HepG2 (cell line): ENCODE measurements around the gene C1R. TPM values are rescaled to one million over a fixed set of nuclear protein-coding genes. Genes with fewer than 3 reads are reported as not detected.

ENCODE experiments used
- ATRX ChIP-seq: sonication (generic); formaldehyde crosslinking; IDR thresholded peaks from 2 replicates; pipeline ENCODE4 v1.4.0; 2020; ENCODE audit warnings: missing genetic modification reagents, borderline replicate concordance
- ELF3 ChIP-seq: IDR thresholded peaks from 2 replicates; pipeline ENCODE4 v1.6.1; 2016; ENCODE audit warnings: missing genetic modification reagents, missing compliant biosample characterization
- JUND ChIP-seq: sonication (generic); formaldehyde crosslinking; IDR thresholded peaks from 2 replicates; pipeline ENCODE4 v1.8.0; 2022; ENCODE audit warnings: mild to moderate bottlenecking, missing genetic modification reagents
- NFYB ChIP-seq: sonication (generic); formaldehyde crosslinking; IDR thresholded peaks from 2 replicates; pipeline ENCODE4 v1.4.0; 2020; ENCODE audit warnings: missing genetic modification reagents
- NR3C1 ChIP-seq: sonication (generic); formaldehyde crosslinking; IDR thresholded peaks from 2 replicates; pipeline ENCODE4 v1.4.0; 2020; ENCODE audit warnings: missing genetic modification reagents
- RBAK ChIP-seq: sonication (generic); formaldehyde crosslinking; IDR thresholded peaks from 2 replicates; pipeline ENCODE4 v1.5.1; 2020; ENCODE audit warnings: mild to moderate bottlenecking, missing genetic modification reagents
- REXO4 ChIP-seq: sonication (generic); formaldehyde crosslinking; IDR thresholded peaks from 2 replicates; pipeline ENCODE4 v1.8.0; 2022; ENCODE audit warnings: missing genetic modification reagents, mild to moderate bottlenecking, borderline replicate concordance
- TCF7 ChIP-seq: sonication (generic); IDR thresholded peaks from 2 replicates; pipeline ENCODE4 v1.6.1; 2016; ENCODE audit warnings: antibody characterized with exemption, low read depth
- U2AF1 ChIP-seq: fragments of 200-400 bp; formaldehyde crosslinking; optimal IDR thresholded peaks from 2 replicates; pipeline ENCODE3; 2017; ENCODE audit warnings: mild to moderate bottlenecking, low read depth, low read length
- ZFP36L1 ChIP-seq: sonication (generic); formaldehyde crosslinking; IDR thresholded peaks from 2 replicates; pipeline ENCODE4 v1.8.0; 2022; ENCODE audit warnings: mild to moderate bottlenecking, missing genetic modification reagents, moderate library complexity
- ZNF224 ChIP-seq: sonication (generic); formaldehyde crosslinking; IDR thresholded peaks from 2 replicates; pipeline ENCODE4 v1.5.0; 2020; ENCODE audit warnings: mild to moderate bottlenecking, missing genetic modification reagents
- ZNF460 ChIP-seq: sonication (generic); formaldehyde crosslinking; IDR thresholded peaks from 2 replicates; pipeline ENCODE4 v1.5.1; 2020; ENCODE audit warnings: missing genetic modification reagents, mild to moderate bottlenecking, borderline replicate concordance
- ZNF589 ChIP-seq: sonication (generic); formaldehyde crosslinking; conservative IDR thresholded peaks from 2 replicates; pipeline ENCODE4 v1.8.0; 2022; ENCODE audit warnings: mild to moderate bottlenecking, moderate library complexity, missing genetic modification reagents
- ZNF746 ChIP-seq: sonication (generic); formaldehyde crosslinking; IDR thresholded peaks from 2 replicates; pipeline ENCODE4 v1.8.0; 2022; ENCODE audit warnings: mild to moderate bottlenecking, missing genetic modification reagents
- polyA plus RNA-seq, 8 experiments: library from polyadenylated mRNA; depleted of rRNA in 3 of 8; stranded (reverse) in 7 of 8; unstranded in 1 of 8; fragments of >200 nt; fragmentation: Illumina TruSeq in 4 of 8; extraction: Trizol in 4 of 8; gene quantifications; 2 replicates each; pipeline versions ENCODE4 v1.2.1 to v1.2.3, GENCODE V29; 2011 to 2016; ENCODE audit warnings: low read depth in 4 of 8, missing spikeins in 1 of 8, mixed read lengths in 1 of 8; ENCODE audit not compliant: insufficient read depth in 1 of 8
- total RNA-seq, 5 experiments: library from RNA; depleted of rRNA; stranded (reverse); fragments of >200 nt; fragmentation: Illumina TruSeq; extraction: Trizol; gene quantifications; 2 replicates each; pipeline ENCODE4 v1.2.3, GENCODE V29; 2016; ENCODE audit warnings: low read depth in 1 of 5
- TF ChIP-seq, protein P1 (sequence below): sonication (generic); formaldehyde crosslinking; conservative IDR thresholded peaks from 2 replicates; pipeline ENCODE4 v1.4.0; 2020; ENCODE audit warnings: mild to moderate bottlenecking, missing genetic modification reagents, moderate library complexity
- TF ChIP-seq, protein P2 (sequence below): sonication (generic); formaldehyde crosslinking; conservative IDR thresholded peaks from 2 replicates; pipeline ENCODE4 v1.8.0; 2022; ENCODE audit warnings: missing genetic modification reagents
- TF ChIP-seq, protein P3 (sequence below): sonication (generic); formaldehyde crosslinking; IDR thresholded peaks from 2 replicates; pipeline ENCODE4 v1.4.0; 2020; ENCODE audit warnings: missing genetic modification reagents, mild to moderate bottlenecking, borderline replicate concordance
- TF ChIP-seq, protein P4 (sequence below): IDR thresholded peaks from 2 replicates; pipeline ENCODE4 v1.6.1; 2018; ENCODE audit warnings: missing genetic modification reagents
- TF ChIP-seq, protein P5 (sequence below): IDR thresholded peaks from 2 replicates; pipeline ENCODE4 v1.6.1; 2016
- TF ChIP-seq, protein P6 (sequence below): sonication (generic); formaldehyde crosslinking; IDR thresholded peaks from 2 replicates; pipeline ENCODE4 v1.4.0; 2020; ENCODE audit warnings: missing genetic modification reagents

C1R gene
- total and polyA plus RNA-seq, 2 of the 13 experiments (the other 11 are each of a cell fraction or from before 2014, with no cell fraction given) = 3.5 to 6.5 TPM

DNA sequence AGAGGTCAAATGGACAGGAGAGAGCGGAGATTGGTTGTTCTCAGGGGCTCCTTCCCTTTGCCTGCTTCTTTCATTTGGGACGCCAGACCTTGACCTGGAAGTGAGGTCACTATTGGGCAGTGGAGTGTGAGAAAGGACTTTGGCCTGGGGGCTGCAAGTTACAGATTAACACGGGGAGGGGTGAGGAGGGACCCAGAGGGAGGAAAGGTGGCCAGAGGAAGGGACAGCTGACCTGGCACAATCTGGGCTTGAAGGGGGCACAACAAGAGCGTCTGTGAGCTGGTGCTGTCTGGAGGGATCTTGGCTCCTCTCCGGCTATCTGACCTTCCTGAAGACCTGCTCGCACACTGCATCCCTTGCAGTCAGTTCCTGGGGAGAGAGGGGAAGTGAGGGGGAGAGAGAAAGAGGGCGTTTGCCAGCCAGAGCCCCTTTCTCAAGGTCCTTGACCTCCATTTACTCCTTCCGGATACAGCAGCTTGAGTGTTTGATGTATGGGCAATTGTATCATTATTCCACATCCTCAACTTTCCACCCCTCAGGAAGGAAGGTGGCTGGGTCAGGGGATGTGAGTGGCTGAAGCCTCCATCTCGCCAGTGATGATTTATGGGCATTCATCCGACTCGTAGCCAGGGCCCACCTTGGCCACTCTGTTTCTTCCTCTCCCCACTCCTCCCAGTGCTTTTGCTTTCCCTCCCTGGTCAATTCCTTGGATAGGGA, 31.7 kb upstream of the C1R start (continued):
- TF ChIP-seq, protein P1, sequence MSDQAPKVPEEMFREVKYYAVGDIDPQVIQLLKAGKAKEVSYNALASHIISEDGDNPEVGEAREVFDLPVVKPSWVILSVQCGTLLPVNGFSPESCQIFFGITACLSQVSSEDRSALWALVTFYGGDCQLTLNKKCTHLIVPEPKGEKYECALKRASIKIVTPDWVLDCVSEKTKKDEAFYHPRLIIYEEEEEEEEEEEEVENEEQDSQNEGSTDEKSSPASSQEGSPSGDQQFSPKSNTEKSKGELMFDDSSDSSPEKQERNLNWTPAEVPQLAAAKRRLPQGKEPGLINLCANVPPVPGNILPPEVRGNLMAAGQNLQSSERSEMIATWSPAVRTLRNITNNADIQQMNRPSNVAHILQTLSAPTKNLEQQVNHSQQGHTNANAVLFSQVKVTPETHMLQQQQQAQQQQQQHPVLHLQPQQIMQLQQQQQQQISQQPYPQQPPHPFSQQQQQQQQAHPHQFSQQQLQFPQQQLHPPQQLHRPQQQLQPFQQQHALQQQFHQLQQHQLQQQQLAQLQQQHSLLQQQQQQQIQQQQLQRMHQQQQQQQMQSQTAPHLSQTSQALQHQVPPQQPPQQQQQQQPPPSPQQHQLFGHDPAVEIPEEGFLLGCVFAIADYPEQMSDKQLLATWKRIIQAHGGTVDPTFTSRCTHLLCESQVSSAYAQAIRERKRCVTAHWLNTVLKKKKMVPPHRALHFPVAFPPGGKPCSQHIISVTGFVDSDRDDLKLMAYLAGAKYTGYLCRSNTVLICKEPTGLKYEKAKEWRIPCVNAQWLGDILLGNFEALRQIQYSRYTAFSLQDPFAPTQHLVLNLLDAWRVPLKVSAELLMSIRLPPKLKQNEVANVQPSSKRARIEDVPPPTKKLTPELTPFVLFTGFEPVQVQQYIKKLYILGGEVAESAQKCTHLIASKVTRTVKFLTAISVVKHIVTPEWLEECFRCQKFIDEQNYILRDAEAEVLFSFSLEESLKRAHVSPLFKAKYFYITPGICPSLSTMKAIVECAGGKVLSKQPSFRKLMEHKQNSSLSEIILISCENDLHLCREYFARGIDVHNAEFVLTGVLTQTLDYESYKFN (CRISPR knock-in tag) = peak; percentile 97
- TF ChIP-seq NFYB (no peak), ZNF746 (CRISPR knock-in tag) (peak; percentile 90), ZNF224 (no peak), ELF3 (CRISPR knock-in tag) (peak; percentile 44; the same call in 1 of the 2 replicates), ZFP36L1 (no peak), RBAK (CRISPR knock-in tag) (no peak), TCF7 (no peak), U2AF1 (peak; percentile 54), ZNF589 (CRISPR knock-in tag) (no peak), ATRX (CRISPR knock-in tag) (no peak), JUND (CRISPR knock-in tag) (no peak), ZNF460 (CRISPR knock-in tag) (no peak), NR3C1 (CRISPR knock-in tag) (no peak), REXO4 (CRISPR knock-in tag) (no peak)
- TF ChIP-seq, protein P2, sequence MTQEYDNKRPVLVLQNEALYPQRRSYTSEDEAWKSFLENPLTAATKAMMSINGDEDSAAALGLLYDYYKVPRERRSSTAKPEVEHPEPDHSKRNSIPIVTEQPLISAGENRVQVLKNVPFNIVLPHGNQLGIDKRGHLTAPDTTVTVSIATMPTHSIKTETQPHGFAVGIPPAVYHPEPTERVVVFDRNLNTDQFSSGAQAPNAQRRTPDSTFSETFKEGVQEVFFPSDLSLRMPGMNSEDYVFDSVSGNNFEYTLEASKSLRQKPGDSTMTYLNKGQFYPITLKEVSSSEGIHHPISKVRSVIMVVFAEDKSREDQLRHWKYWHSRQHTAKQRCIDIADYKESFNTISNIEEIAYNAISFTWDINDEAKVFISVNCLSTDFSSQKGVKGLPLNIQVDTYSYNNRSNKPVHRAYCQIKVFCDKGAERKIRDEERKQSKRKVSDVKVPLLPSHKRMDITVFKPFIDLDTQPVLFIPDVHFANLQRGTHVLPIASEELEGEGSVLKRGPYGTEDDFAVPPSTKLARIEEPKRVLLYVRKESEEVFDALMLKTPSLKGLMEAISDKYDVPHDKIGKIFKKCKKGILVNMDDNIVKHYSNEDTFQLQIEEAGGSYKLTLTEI (CRISPR knock-in tag) = no peak
- TF ChIP-seq, protein P3, sequence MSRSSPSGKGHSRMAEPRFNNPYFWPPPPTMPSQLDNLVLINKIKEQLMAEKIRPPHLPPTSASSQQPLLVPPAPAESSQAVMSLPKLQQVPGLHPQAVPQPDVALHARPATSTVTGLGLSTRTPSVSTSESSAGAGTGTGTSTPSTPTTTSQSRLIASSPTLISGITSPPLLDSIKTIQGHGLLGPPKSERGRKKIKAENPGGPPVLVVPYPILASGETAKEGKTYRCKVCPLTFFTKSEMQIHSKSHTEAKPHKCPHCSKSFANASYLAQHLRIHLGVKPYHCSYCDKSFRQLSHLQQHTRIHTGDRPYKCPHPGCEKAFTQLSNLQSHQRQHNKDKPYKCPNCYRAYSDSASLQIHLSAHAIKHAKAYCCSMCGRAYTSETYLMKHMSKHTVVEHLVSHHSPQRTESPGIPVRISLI = no peak
- TF ChIP-seq, protein P4, sequence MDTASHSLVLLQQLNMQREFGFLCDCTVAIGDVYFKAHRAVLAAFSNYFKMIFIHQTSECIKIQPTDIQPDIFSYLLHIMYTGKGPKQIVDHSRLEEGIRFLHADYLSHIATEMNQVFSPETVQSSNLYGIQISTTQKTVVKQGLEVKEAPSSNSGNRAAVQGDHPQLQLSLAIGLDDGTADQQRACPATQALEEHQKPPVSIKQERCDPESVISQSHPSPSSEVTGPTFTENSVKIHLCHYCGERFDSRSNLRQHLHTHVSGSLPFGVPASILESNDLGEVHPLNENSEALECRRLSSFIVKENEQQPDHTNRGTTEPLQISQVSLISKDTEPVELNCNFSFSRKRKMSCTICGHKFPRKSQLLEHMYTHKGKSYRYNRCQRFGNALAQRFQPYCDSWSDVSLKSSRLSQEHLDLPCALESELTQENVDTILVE = no peak
- TF ChIP-seq, protein P5, sequence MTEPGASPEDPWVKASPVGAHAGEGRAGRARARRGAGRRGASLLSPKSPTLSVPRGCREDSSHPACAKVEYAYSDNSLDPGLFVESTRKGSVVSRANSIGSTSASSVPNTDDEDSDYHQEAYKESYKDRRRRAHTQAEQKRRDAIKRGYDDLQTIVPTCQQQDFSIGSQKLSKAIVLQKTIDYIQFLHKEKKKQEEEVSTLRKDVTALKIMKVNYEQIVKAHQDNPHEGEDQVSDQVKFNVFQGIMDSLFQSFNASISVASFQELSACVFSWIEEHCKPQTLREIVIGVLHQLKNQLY (CRISPR knock-in tag) = no peak
- TF ChIP-seq, protein P6, sequence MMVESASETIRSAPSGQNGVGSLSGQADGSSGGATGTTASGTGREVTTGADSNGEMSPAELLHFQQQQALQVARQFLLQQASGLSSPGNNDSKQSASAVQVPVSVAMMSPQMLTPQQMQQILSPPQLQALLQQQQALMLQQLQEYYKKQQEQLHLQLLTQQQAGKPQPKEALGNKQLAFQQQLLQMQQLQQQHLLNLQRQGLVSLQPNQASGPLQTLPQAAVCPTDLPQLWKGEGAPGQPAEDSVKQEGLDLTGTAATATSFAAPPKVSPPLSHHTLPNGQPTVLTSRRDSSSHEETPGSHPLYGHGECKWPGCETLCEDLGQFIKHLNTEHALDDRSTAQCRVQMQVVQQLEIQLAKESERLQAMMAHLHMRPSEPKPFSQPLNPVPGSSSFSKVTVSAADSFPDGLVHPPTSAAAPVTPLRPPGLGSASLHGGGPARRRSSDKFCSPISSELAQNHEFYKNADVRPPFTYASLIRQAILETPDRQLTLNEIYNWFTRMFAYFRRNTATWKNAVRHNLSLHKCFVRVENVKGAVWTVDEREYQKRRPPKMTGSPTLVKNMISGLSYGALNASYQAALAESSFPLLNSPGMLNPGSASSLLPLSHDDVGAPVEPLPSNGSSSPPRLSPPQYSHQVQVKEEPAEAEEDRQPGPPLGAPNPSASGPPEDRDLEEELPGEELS (CRISPR knock-in tag) = peak; percentile 38; the same call in 1 of the 2 replicates
